ENCODE data around the gene CD300A. TPM values are rescaled to one million over a fixed set of nuclear protein-coding genes. Genes with fewer than 3 reads are reported as not detected.

CD300A gene
- total RNA-seq, 1 donor from 2014 or later, result not detected

GRCh38 chr17:74460996-74461395, 5.4 kb upstream of the CD300A start:
- no peak overlapping the region for H3K27ac Mint-ChIP-seq (ENCODE audit: unreplicated experiment)
- DNase-seq (ENCODE audit: low spot score), result no peak
- no peaks in the 10 kb centered on the region for H3K9me3 Mint-ChIP-seq (ENCODE audit: unreplicated experiment)
- TF ChIP-seq, protein P1, sequence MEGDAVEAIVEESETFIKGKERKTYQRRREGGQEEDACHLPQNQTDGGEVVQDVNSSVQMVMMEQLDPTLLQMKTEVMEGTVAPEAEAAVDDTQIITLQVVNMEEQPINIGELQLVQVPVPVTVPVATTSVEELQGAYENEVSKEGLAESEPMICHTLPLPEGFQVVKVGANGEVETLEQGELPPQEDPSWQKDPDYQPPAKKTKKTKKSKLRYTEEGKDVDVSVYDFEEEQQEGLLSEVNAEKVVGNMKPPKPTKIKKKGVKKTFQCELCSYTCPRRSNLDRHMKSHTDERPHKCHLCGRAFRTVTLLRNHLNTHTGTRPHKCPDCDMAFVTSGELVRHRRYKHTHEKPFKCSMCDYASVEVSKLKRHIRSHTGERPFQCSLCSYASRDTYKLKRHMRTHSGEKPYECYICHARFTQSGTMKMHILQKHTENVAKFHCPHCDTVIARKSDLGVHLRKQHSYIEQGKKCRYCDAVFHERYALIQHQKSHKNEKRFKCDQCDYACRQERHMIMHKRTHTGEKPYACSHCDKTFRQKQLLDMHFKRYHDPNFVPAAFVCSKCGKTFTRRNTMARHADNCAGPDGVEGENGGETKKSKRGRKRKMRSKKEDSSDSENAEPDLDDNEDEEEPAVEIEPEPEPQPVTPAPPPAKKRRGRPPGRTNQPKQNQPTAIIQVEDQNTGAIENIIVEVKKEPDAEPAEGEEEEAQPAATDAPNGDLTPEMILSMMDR (IDR thresholded peaks at IDR 0.05; ENCODE audit: unreplicated experiment), result no peak
- no peak overlapping the region for H3K4me3 Mint-ChIP-seq (ENCODE audit: unreplicated experiment)
- peaks cover 4% of the 10 kb centered on the region for H3K27me3 Mint-ChIP-seq (ENCODE audit: unreplicated experiment)
- peaks cover 6% of the 10 kb centered on the region for H3K4me1 Mint-ChIP-seq (ENCODE audit: unreplicated experiment)
- H3K36me3 Mint-ChIP-seq (ENCODE audit: low read depth, unreplicated experiment), result no peaks in the 10 kb centered on the region

GRCh38 chr17:74461611-74462010, 4.8 kb upstream of the CD300A start:
- TF ChIP-seq, protein P1 (IDR thresholded peaks at IDR 0.05; ENCODE audit: unreplicated experiment), result no peak
- Mint-ChIP-seq H3K9me3 (ENCODE audit: unreplicated experiment) (no peaks in the 10 kb centered on the region), H3K27me3 (ENCODE audit: unreplicated experiment) (peaks cover 4% of the 10 kb centered on the region), H3K36me3 (ENCODE audit: low read depth, unreplicated experiment) (no peaks in the 10 kb centered on the region), H3K4me1 (ENCODE audit: unreplicated experiment) (peaks cover 6% of the 10 kb centered on the region), H3K27ac (ENCODE audit: unreplicated experiment) (no peak overlapping the region), H3K4me3 (ENCODE audit: unreplicated experiment) (no peak overlapping the region)
- DNase-seq (ENCODE audit: low spot score), result no peak

- Mint-ChIP-seq H3K9me3 (ENCODE audit: unreplicated experiment) (no peaks in the 10 kb centered on the region), H3K27ac (ENCODE audit: unreplicated experiment) (no peak overlapping the region), H3K36me3 (ENCODE audit: low read depth, unreplicated experiment) (no peaks in the 10 kb centered on the region), H3K27me3 (ENCODE audit: unreplicated experiment) (peaks cover 4% of the 10 kb centered on the region), H3K4me1 (ENCODE audit: unreplicated experiment) (peaks cover 6% of the 10 kb centered on the region), H3K4me3 (ENCODE audit: unreplicated experiment) (no peak overlapping the region)
- no peak for DNase-seq (ENCODE audit: low spot score)
- TF ChIP-seq, protein P1 (IDR thresholded peaks at IDR 0.05; ENCODE audit: unreplicated experiment), result no peak
Measured at GRCh38 chr17:74464730-74465377, 1.6 kb upstream of the CD300A start.

DNA sequence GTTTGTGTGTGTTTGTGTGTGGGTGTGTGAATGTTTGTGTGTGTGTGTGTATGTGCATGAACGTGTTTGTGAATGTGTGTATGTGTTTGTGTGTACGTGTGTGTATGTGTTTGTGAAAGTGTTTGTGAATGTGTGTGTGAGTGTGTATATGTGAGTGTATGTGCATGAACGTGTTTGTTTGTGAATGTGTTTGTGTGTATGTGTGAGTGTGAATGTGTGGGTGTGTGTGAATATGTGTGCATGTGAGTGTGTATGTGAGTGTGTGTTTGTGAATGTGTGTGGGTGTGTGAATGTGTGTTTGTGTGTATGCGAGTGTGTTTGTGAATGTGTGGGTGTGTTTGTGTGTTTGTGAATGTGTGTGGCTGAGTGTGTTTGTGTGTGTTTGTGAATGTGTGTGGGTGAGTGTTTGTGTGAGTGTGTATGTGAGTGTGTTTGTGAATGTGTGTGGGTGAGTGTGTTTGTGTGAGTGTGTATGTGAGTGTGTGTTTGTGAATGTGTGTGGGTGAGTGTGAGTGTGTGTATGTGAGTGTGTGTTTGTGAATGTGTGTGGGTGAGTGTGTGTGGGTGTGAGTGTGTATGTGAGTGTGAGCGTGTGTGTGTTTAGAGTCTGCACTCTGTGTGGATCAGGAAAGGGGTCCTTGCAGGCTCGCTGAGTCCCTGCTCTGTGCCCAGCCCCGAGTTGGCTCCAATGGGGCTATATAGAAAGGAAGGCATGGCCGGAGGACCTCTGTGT, 890 bp upstream of the CD300A start:
- no peaks in the 10 kb centered on the region for H3K36me3 Mint-ChIP-seq (ENCODE audit: low read depth, unreplicated experiment)
- no peak overlapping the region for H3K27ac Mint-ChIP-seq (ENCODE audit: unreplicated experiment)
- H3K4me1 Mint-ChIP-seq (ENCODE audit: unreplicated experiment), result peaks cover 6% of the 10 kb centered on the region
- H3K27me3 Mint-ChIP-seq (ENCODE audit: unreplicated experiment), result peaks cover 5% of the 10 kb centered on the region
- H3K9me3 Mint-ChIP-seq (ENCODE audit: unreplicated experiment), result no peaks in the 10 kb centered on the region
- no peak for DNase-seq (ENCODE audit: low spot score)
- H3K4me3 Mint-ChIP-seq (ENCODE audit: unreplicated experiment), result no peak overlapping the region
- TF ChIP-seq, protein P1 (IDR thresholded peaks at IDR 0.05; ENCODE audit: unreplicated experiment), result no peak

DNA sequence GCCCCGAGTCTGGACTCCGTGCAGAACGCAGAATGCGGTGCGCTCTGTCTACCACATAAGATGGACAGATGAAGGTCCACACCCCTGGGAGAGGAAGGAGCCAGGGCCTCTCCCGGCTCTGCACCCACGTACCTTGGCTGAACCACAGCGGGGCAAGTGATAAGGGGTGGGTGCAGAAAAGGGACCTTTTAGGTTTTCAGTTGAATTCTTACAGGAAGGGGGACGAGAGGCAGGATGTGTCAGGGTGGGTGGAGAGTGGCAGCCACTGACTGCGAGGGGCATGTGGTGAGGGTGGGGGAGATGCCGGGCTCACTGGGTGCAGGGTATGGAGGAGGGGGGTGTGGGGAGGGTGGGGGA, 372 bp downstream of the CD300A start:
- DNase-seq (ENCODE audit: low spot score), result no peak
- no peak overlapping the region for H3K27ac Mint-ChIP-seq (ENCODE audit: unreplicated experiment)
- H3K4me1 Mint-ChIP-seq (ENCODE audit: unreplicated experiment), result peaks cover 6% of the 10 kb centered on the region
- no peaks in the 10 kb centered on the region for H3K36me3 Mint-ChIP-seq (ENCODE audit: low read depth, unreplicated experiment)
- H3K4me3 Mint-ChIP-seq (ENCODE audit: unreplicated experiment), result no peak overlapping the region
- peaks cover 4% of the 10 kb centered on the region for H3K27me3 Mint-ChIP-seq (ENCODE audit: unreplicated experiment)
- TF ChIP-seq, protein P1 (IDR thresholded peaks at IDR 0.05; ENCODE audit: unreplicated experiment), result no peak
- H3K9me3 Mint-ChIP-seq (ENCODE audit: unreplicated experiment), result no peaks in the 10 kb centered on the region
